Stimulated activated CD8-positive, alpha-beta memory T cell treated with anti-CD3 and anti-CD28 coated beads, Interleukin-15, amount 100 ng/mL, for 24 hours (primary cell): Measurements from ENCODE around the gene ARL4D.
"Not testable (repeated sequence)": the region's sequence is repeated elsewhere in the genome, so short reads cannot be mapped to it uniquely, and the experiment has no call there.

Experiments used
- DNase-seq: peaks from one replicate; pipeline ENCODE4 v3.0.0-alpha.2; 2020; ENCODE audit warnings: low read depth

ARL4D gene

GRCh38 chr17:43369986-43370385, 28.8 kb upstream of the ARL4D start:
- DNase-seq, result no peak

- DNase-seq, result no peak
These were observed 27.5 kb upstream of the ARL4D start for GRCh38 chr17:43371227-43371821.

DNA sequence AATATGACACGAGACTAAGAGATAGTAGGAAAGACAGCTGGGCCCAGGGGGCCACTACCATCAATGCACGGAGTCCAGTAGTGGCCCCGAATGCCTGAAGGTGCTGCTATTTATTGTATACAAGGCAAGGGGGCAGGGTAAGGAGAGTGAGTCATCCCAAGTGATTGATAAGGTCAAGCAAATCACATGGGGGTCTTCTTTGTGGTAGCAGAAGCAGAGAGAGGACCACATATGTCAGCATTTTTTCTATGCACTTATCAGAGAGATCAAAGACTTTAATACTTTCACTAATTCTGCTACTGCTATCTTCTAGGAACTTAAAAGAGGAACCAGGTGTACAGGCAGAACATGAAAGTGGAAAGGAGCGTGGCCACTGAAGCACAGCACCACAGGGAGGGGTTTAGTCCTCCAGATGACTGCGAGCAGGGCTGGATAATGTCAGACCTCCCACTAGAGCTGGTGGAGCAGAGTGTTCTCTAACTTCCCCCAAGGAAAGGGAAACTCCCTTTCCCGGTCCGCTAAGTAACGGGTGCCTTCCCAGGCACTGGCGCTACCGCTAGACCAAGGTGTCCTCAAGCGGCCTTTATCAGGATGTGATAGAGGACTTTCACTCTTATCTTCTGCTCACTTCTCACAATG, 26.4 kb upstream of the ARL4D start:
- no peak for DNase-seq

DNA sequence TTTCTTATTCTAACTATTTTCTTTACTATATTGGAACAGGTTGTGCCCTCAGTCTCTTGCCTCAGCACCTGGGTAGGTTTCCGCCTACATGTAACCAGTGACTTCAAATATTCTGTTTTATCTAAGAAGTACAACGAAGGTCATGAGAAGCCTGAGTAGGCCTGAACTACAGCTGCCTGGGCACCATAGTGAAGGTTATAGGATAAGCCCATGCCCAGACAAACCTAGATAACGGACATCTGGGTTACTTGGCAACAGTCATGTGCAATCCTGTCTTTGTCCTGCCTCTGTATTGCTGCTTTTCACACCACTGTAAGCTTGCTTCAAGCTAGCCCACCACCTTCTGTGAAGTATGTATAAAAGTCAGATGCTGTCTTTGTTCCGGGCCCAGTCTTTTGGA, 25.4 kb upstream of the ARL4D start:
- no peak for DNase-seq

DNA sequence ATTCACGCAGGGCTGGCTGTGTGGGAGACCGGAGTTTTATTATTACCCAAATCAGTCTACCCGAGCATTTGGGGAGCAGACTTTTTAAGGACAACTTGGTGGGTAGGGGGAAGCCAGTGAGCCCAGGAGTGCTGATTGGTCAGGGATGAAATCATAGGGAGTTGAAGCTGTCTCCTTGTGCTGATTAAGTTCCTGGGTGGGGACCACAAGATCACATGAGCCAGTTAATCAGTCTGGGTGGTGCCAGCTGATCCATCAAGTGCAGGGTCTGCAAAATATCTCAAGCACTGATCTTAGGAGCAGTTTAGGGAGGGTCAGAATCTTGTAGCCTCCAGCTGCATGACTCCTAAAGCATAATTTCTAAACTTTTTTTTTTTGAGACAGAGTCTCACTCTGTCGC, 22.9 kb upstream of the ARL4D start:
- DNase-seq, result not testable (repeated sequence)

- DNase-seq, result no peak
These were observed 21.6 kb upstream of the ARL4D start for GRCh38 chr17:43377056-43377810.

DNA sequence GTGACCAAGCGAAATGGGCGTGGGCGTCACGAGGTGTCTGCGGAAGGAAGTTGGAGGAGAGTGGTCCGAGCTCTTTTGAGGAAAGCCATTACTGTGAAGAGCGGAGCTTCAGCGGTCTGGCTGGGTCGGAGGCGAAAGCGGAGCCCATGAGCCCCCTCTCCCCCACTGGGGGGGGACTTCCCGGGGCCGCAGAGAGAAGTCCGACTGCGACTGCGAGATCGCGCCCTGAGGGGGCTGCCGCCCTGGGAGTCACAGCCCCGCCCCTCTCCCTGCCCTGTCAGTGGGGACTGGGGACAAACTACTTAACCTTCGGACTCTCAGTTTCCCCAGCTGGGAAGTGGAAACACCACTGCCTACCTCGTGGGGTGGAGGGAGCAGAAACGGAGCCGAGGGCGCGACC, 20.0 kb upstream of the ARL4D start:
- no peak for DNase-seq

DNA sequence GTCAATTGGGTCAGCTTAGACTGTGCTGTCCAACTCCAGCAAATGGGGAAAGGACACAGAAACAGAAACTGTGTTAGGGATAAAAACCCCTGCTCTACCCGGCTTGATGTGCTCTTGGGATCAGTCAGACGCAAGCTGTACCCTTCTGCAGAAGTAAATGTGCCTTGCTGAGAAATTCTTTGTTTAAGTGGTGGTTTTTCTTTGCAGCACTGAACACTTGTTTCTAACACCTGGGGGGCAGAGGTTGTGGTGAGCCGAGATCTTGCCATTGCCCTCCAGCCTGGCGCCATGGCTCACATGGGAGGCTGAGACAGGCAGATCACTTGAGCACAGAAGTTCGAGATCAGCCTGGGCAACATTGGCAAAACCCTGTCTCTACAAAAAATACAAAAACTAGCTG, 18.5 kb upstream of the ARL4D start:
- DNase-seq, result no peak

GRCh38 chr17:43381204-43381603, 17.6 kb upstream of the ARL4D start:
- no peak for DNase-seq

GRCh38 chr17:43381621-43382020, 17.2 kb upstream of the ARL4D start:
- DNase-seq, result no peak

GRCh38 chr17:43382776-43383175, 16.0 kb upstream of the ARL4D start:
- no peak for DNase-seq

DNA sequence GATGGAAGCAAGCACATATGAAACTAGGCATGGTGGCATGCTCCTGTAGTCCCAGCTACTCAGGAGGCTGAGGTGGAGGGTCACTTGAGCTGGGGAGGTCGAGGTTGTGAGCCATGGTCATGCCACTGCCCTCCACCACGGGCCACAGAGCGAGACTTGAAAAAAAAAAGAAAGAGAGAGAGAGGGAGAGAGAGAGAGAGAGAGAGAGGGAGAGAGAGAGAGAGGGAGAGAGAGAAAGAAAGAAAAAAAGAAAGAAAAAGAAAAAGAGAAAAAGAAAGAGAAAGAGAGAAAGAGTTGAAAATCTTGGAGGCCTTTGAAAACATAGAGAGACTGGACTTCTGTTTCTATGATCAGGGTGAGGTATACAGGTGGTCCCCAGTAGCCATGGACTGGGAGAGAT, 15.4 kb upstream of the ARL4D start:
- no peak for DNase-seq

DNA sequence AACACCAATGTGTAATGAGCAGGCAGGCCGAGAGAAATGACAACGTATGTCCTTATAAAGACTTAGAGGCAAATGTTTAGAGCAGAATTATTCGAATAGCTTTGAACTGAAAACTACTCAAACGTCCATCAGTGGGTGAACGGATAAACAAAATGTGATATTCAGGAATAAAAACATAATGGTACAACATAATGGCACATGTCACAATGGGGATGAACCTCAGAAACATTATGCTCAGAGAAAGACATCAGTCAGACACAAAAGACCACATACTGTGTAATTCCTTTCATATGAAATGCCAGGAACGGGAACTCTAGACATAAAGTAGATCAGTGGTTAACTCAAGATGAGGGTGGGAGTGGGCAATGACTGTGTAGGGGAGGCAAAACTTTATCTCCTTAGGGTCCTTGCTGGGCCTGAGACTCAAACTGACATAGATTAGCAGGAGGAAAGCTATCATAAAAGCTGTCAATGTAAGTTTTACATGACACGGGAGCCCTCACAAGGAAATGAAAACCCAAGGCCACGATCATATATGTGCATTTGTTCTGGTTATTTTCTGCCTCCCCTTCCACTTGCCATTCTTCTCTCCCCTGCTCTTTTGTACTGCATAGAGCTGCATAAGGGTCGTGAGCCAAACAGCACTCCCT, 14.8 kb upstream of the ARL4D start:
- no peak for DNase-seq

- no peak for DNase-seq
These were observed 14.3 kb upstream of the ARL4D start for GRCh38 chr17:43384476-43384862.

DNA sequence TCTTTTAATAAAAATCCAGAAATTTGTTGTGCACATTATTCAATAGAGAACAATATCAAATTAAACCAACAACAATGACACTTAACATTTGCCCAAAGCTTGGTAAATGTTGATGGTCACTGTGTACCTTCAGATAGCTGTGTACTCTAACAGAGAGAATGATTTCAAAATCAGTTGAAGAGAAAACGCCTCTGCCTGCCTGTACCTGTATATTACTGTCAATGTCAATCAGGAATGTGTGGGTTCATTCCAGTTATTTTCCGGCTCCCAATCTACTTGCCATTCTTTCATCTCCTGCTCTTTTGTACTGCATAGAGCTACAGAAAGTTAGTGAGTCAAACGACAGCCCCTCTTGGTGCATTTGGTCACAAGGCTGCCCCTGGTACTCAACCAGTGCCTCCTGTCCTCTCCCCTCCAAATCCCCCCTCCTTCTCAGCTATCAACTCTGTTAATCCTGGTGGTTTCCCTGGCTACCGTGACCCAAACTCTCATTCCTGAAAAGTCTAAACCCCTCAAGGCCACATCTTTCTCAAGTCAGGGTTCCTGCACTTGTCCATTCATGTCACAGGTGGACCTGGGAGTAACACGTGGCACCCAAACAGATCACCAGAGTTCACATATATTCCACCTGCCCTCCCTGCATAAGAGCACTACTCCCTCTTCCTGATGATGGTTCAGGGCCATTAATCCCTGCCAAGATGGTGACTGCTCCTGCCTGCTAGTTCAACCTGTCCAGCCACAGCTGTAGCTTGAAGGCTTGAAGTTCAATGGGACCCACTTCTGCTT, 13.6 kb upstream of the ARL4D start:
- no peak for DNase-seq

- peak; percentile 78 for DNase-seq
These were observed 10.3 kb upstream of the ARL4D start for GRCh38 chr17:43388359-43389045.

DNA sequence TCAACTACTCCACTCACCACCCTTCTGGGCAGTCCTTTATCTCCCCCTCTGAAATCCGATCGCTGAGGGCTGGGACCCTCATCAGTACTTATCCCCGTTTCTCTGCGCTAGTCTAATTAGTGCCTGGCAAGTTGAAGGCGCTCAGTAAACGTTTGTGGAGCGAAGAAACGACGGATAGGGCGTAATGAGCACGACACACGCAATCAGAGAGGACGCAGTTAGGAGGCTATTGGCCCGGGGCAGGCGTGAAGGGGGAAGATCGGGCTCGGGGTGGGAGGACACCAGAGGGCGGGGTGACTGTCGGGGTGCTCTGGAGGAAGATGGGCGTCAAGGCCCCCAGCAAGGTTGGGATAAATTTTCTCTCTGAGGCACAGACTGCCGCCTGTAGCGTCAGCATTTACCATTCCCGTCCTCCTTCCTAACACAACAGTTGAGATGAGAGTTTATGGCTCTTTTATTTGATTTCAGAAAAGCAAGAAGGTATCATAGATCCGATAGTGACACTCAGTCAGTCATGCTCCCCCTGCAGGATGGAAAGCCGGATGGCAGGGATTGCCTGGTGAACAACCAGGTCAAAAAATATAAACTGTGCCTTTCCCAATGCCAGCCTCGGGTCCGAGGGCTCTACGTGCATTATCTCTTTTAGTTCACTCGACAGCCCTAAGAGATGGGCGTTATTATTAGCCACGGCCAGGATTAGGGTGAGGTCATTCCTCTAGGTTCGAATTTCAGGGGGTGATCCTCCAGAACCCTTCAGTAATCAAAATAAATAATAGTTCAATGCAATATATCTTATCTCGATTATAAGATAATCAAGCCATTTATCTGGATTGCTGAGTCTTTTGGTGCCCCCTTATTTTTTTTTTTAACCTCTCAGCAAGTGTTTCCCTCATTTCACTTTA, 9.5 kb upstream of the ARL4D start:
- DNase-seq, result peak; percentile 40

DNA sequence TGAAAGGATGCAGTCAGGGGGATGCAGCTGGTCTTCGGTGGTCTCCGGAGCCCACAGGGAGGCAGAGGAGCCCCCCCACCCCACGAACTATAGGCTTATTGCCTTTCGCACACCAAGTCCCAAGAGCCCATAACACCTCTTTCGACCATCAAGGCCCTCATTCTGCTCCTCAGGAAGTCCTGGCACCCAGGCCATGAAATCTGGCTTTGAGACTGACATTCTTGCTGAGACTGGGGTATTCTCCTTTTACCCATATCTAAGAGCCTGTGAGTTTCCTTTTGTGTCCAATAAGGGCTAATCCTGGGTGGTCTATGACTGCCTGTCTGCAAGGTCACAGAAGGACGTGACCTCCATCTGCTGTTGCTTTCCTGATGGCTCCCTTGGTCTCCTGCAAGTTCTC, 6.4 kb upstream of the ARL4D start:
- DNase-seq, result no peak

GRCh38 chr17:43393944-43394482, 4.8 kb upstream of the ARL4D start:
- DNase-seq, result peak; percentile 71

GRCh38 chr17:43394696-43395095, 4.1 kb upstream of the ARL4D start:
- not testable (repeated sequence) for DNase-seq
